ENCODE results near the gene ETV1. TPM values are rescaled to one million over a fixed set of nuclear protein-coding genes. Genes with fewer than 3 reads are reported as not detected.
A peak's percentile ranks its signal among the peaks of the same experiment; 100 is the strongest.

Gene ETV1
- total and polyA plus RNA-seq, 9 of the 15 experiments (the other 6 are each of a cell fraction or from before 2014, with no cell fraction given) = 7.2 to 27.4 (median 14.0) TPM

GRCh38 chr7:13875496-13876074 is 113.9 kb downstream of the ETV1 start (continued):
- no peak for TF ChIP-seq TOE1 (IDR thresholded peaks at IDR 0.05; ENCODE audit: borderline replicate concordance)
- TF ChIP-seq TOE1 (CRISPR knock-in tag; IDR thresholded peaks at IDR 0.05; ENCODE audit: borderline replicate concordance, low read depth) = no peak
- TF ChIP-seq ZNF766 (CRISPR knock-in tag; conservative IDR thresholded peaks at IDR 0.05) = peak; percentile 85
- peak; percentile 80 for TF ChIP-seq TEAD4 (IDR thresholded peaks at IDR 0.05; ENCODE audit: low read length)
- no peak for TF ChIP-seq TEAD4 (CRISPR knock-in tag; IDR thresholded peaks at IDR 0.05; ENCODE audit: borderline replicate concordance)
- TF ChIP-seq ZC3H8 (IDR thresholded peaks at IDR 0.05) = no peak
- peak; percentile 45; the same call in 1 of the 2 replicates for TF ChIP-seq CBFA2T2 (conservative IDR thresholded peaks at IDR 0.05)
- TF ChIP-seq TAF9B (IDR thresholded peaks at IDR 0.05; ENCODE audit: partially characterized antibody) = no peak

GRCh38 chr7:13874783-13875182 is 114.7 kb downstream of the ETV1 start:
- FAIRE-seq (no peak), DNase-seq (ENCODE audit: extremely low read depth in 1 of 4, low spot score in 3 of 4) (no peak), ATAC-seq (no peak)
- H3K27me3 ChIP-seq (ENCODE audit: control insufficient read depth in 2 of 2, insufficient read depth in 2 of 2, low read length in 2 of 2) = no peaks in the 10 kb centered on the region; a peak in 1 of 5 replicates
- H2AFZ ChIP-seq (ENCODE audit: low read depth, low read length) = no peak overlapping the region
- POLR2A ChIA-PET = interaction anchor here (0.6 kb wide), 1 partner anchor 13 kb away, joined by 3 read pairs; no protein-coding TSS in a partner anchor
- no peak overlapping the region for H3K27ac ChIP-seq (ENCODE audit: extremely low read depth, low read depth, low read length)
- no peak overlapping the region for H3K4me3 ChIP-seq
- in situ Hi-C loops (cut with MboI) (no loop called here), intact Hi-C loops (cut with micrococcal nuclease) (no loop called here)
- CTCF ChIA-PET (ENCODE audit: low intra/inter-chr PET ratio) = no interaction called here
- no peak overlapping the region for H3K4me2 ChIP-seq (ENCODE audit: insufficient read depth, low read length)
- no peaks in the 10 kb centered on the region for H3K9me3 ChIP-seq (replicated peaks; ENCODE audit: control insufficient read depth, insufficient read depth, low read depth, low read length)
- no TSS peak for BruUV-seq (replicated peaks)
- H3K36me3 ChIP-seq (ENCODE audit: control insufficient read depth, insufficient read depth, low read length) = no peaks in the 10 kb centered on the region
- no peak overlapping the region for H3K9ac ChIP-seq (ENCODE audit: insufficient read depth in 1 of 2, low read depth in 2 of 2, low read length in 2 of 2)
- TF ChIP-seq ZNF134 (CRISPR knock-in tag; conservative IDR thresholded peaks at IDR 0.05) = no peak
- TF ChIP-seq HES1 (IDR thresholded peaks at IDR 0.05; ENCODE audit: low read depth) = no peak
- TF ChIP-seq TCF7L2 (IDR thresholded peaks at IDR 0.05; ENCODE audit: low read depth, low read length) = no peak
- TF ChIP-seq ZC3H11A (IDR thresholded peaks at IDR 0.05; ENCODE audit: low read depth, low read length) = no peak
- TF ChIP-seq PRMT5 (CRISPR knock-in tag; IDR thresholded peaks at IDR 0.05) = no peak
- TF ChIP-seq ZNF584 (CRISPR knock-in tag; IDR thresholded peaks at IDR 0.05; ENCODE audit: low read depth) = no peak
- TF ChIP-seq PML (IDR thresholded peaks at IDR 0.05; ENCODE audit: low read length) = no peak
- no peaks in the 10 kb centered on the region for H3K9me1 ChIP-seq (ENCODE audit: control insufficient read depth, insufficient read depth, low read length)
- H3K79me2 ChIP-seq (ENCODE audit: control insufficient read depth, insufficient read depth, low read length) = no peaks in the 10 kb centered on the region
- no peaks in the 10 kb centered on the region for H4K20me1 ChIP-seq (replicated peaks; ENCODE audit: control insufficient read depth, insufficient read depth, low read length)
- WGBS (ENCODE audit: insufficient coverage, low coverage, missing lambda C conversion rate) = 19% methylated on average over 2 of the region's 2 CpGs
- H3K4me1 ChIP-seq (replicated peaks in 1 of 2; ENCODE audit: control insufficient read depth in 2 of 2, insufficient read depth in 2 of 2, low read length in 2 of 2) = no peaks in the 10 kb centered on the region; a peak in 1 of 5 replicates
